Ramos (cell line): ENCODE data around the gene FBXW5.

Experiments used
- in situ Hi-C: fragments of 300-500 bp; cut with MboI; formaldehyde crosslinking; loops from one replicate; pipeline ENCODE4 v1.14.3; 2022; ENCODE audit warnings: low sequenced_read_pairs; ENCODE audit not compliant: unreplicated experiment

The FBXW5 gene

DNA sequence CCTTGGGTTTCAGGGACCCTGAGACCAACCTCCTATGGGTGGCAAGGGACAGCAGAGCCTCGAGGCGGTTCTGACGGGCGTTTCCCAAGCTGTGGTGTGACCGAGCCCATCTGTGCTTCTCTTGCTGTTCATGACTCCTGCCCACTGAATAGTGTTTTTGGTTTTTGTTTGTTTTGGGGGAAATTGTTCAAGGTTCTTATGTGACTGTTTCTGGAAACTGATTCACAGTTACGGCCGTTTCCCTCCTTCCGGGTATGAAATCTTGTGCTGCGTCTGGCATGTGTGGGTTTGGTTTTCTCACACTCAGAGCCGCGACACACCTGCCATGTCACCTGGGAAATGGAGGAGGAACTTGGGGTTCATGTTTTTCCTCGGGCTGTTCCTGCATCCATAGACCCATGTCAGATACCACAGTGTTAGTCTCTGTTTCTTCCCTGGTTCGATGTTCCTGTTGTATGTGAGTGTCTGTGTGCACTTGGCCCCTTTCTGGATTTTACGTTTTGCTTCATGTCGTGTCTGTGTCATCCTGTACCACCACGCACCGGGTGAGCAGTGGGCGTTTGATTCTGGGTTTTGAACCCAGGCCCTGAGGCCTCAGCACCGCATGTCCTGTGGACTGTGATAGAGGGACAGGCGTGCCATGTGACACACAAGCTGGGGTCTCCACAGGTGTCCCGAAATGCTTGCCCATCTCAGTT lies 28.8 kb downstream of the FBXW5 start:
- in situ Hi-C loops, result no loop called here

DNA sequence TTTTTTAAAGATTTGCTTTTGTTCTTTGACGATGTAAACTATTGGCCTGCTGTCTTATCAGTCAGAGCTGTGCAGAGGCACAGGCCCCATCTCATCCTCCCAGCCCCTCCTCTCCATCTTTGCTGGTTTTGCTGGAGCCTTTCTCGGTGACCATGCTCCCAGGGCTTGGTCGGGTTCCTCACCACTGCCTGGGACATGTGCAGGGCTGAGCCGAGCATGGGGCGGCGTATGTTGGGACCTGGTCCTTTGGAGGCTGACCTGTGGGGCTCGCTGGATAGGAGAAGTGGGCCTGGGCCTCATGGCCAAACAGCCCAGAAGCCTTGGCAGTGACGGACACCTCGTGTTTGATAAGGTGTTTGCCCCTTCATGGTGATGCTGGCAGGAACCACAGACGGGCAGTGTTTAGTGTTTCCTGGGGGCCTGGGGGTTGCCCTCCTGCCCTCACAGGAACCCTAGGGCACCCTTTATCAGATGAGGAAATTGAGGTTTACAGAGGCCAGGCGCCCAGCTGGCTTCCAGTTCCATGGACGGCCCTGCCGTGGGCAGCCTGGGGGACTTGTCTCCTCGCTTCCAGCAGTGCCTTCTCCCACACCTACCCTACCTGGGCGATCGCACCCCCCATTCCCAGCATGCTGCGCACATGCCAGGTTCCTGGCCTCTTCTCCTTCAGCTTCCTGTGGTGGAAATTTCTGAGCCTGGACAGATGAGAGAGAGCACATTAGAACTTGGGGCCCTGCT lies 30.7 kb downstream of the FBXW5 start:
- in situ Hi-C loops, result no loop called here

DNA sequence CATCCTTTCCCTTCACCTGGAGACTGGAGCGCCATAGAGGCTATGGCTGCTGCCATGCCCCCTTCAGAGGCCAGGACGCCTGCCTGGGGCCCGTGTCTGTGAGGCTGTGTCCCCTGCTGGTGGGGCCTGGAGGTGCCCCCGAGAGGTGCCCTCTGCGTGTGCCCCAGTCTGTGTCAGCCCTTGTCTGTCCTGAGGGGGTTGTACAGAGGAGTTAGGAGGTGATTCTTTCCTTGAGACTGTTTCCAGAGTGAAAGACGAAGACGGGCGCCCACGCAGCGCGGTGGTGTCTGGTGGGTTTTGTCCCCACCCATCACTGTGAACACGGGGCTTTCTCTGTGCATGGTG lies 33.7 kb downstream of the FBXW5 start:
- in situ Hi-C loops, result no loop called here

DNA sequence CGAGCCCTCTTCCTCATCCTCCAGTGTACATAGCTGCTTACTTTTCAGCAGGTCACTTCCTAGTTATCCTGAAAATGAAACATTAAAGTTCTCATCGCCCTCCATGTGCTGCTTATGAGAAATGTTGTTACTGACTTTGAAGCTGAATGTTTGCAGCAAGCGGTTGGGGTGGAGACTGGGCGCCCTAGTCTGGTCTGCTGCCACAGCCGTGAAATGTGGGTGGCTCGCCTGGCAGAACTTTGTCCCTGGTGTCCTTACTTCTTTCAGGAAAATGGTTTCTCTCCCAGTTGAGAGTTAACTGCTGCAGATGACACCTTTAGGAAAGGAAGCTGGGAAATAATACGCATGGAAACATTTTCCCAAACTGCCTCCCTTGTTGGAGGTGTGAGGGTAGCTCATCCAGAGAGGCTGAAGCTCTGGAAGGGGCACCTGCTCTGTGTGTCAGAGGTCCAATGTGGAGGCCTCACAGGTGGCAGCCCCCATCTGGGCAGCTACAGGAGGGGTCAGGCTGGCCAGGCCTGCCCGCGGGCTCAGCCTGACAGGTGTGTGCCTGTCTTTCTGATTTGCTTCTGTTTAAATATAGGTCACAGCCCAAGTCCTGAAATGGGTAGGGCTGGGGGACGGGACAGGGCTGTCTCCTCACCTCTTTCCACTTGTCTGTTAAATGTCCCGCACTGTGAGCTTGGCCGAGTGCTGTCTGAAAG lies 34.2 kb downstream of the FBXW5 start:
- in situ Hi-C loops, result no loop called here

DNA sequence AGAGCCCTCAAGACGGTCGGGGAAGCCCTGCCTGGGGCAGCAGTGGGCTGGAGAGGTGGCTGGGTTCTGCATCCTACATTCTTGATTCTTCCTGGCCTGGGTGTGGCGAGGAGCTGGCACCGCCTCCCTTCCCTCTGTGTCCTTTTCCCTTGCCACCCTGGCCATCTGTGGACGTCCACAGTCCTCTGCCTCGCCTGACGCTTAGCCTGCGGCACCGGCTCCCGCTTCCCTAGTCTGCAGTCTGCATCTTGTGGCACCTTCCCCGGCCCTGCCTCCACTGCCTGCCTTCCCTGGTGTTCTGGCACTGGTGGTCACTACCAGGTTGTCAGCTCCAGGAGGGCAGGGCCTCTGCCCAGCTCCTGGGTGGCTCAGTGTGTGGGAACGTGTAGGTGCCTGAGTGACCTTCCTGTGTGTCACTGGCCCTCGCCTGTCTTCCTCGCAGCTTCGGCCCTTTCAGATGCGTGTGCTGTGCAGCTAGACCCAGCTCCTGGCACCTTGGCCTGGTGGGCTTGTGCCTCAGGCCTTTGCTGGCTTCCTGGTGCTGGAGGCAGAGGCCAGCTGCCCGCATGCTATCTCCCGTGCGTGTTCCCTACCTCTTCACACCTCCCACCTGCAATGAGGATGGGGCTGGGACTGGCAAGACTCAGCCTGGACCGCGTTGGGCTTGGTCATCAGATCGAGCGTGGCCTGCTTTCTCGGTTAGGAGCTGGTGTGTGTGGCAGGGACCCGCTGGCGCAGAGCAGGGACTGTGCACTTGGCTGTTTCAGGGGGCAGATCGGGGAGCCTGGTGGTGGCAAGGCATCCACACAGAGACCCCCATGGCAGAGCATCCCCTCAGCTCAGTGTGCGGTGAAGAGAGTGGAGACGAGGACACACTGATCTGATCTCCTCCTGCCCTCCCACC lies 37.3 kb downstream of the FBXW5 start:
- in situ Hi-C loops, result no loop called here

DNA sequence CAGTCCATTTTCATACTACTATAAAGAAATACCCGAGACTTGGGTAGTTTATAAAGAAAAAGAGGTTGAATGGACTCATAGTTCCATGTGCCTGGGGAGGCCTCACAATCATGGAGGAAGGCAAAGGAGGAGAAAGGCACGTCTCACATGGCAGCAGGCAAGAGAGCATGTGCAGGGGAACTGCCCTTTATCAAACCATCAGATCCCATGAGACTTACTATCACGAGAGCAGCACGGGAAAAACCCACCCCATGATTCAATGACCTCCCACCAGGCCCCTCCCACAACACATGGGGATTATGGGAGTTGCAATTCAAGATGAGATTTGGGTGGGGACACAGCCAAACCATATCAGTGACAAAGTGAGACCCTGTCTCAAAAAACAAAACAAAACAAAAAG lies 38.3 kb downstream of the FBXW5 start:
- in situ Hi-C loops, result no loop called here

DNA sequence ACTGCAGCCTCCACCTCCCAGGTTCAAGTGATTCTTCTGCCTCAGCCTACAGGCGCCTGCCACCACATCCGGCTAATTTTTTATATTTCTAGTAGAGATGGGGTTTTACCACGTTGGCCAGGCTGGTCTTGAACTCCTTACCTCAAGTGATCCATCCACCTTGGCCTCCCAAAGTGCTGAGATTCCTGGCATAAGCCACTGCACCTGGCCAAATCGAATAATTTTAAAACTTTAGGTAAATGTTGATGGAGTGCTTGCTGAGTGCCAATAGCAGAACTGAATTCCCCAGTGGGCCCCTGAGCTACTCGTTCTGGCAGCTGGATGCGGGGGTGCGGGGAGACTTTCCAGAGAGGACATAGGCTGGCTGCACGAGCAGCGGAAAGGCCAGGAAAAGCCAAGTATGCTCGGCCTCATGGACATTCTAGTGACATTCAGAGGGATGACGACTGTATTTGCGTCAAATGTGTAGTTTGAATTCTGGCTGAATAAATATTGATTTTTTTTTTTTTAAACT lies 41.4 kb downstream of the FBXW5 start:
- in situ Hi-C loops, result no loop called here

DNA sequence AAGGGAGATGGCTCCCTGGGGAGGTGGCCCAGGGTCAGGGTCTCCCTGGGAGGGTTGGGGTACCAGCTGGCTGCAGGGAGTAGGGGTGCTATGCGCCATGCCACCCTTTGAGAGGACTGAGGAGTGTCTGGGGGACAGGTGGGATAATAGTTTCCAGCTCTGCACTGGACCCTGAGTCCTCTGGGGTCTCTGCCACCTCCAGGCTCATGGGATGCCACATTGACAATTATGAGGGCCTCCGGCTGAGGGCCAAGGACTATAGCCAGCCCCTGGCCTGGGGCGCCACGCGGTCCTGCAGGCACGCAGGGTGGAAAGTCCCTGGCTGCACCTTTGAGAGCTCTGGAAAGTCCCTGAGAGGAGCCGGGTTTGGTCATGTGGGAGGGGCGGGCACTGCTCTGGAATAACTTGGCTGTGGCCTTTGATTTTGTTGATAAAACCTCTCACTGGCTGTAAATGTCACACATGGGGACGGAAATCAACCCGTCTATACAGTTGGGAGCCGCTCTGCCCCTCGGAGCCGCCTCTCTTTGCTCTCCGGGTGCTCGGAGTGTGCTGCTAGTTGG lies 42.2 kb downstream of the FBXW5 start:
- in situ Hi-C loops, result no loop called here

DNA sequence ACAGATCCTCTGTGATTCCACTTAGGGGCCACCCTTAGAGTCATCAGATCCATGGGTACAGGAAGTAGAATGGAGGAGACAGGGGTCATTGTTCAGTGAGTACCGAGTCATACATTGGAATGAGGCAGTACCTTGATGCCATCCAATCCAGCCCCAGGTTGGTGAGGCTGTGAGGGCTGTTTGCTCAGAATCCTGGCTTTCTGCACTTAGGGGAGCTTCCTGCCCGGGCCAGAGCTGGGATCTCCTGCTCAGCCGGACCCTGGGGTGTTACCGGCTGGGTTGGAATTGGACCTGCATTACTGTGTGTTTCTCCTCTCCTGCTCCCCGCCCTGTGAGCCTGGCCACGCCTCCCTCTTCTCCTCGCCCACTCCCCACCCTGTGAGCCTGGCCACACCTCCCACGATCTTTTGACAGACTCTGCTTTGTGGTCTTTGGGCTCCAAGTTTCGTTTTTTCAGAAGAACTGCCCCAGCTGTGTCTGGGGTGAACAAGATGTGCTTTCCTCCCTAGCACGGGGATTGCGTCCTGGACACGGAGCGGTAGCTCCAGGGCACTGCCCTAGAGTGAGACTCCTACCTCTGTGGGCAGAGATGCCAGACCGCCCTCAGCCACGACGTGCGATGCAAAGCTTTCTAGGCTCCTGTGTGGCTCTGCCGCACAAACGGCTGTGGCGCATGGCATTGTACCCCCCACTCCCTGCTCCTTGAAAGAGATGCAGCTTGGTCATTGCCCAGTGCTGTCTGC lies 42.9 kb downstream of the FBXW5 start:
- in situ Hi-C loops, result no loop called here

DNA sequence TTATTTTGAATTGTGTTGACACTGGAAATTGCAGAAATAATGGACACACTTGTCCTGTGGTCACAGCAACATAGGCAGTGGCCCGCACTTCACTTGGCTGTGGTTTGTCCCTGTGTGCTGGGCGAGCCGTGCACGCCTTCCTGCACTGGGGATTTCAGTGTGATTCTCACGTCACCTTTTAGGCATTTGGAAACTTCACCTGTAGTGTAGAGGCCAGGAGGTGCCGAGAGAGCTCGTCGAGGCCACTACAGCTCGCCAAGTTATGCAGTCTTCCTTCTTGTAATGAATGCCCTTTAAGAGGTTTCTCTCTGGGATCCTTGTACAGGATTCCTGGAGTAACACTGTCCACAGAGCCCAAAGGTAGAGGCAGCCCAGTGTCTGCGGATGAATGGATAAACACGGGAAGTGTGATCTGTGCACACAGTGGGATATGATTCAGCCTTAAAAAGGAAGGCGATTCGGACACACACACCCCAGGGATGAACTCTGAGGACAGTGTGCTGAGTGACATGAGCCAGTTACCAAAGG lies 43.5 kb downstream of the FBXW5 start:
- in situ Hi-C loops, result no loop called here

DNA sequence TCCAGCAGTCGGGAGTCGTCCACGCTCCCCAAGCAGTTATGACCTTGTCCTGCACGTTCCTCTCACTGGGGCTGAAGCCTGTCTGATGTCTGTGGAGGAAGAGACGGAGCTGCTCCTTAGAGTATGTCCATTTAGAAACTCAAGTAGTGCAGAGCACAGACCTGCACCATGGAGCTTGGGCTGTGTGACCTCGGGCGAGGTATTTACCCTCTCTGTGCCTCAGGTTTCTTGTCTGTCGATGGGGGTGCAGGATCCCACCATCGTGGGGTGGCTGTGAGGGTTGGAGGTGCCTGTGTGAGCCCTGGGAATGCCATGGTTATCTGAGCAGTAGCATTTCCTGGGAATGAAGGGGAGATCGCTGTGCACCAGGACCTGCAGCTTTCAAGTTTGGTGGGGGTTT lies 44.0 kb downstream of the FBXW5 start:
- in situ Hi-C loops, result no loop called here

DNA sequence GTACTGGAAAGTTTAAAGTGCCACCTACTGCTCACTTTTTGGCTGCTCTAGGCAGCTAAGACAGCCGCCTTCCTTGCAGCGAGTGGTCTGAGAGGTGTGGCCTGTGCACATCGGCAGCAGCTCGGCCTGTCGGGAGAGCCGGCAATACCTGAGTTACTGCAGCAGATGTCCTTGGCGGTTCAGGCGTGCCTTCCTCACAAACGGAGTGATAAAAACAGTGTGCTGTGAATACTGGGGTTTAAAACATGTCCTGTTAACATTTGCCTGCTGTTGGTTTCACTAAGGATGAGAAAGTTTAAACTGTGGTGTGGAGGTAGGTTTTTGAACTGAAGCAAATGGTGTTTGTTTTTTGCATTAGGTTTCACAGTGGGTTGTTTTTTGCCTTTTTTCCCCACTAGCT lies 45.3 kb downstream of the FBXW5 start:
- in situ Hi-C loops, result no loop called here

DNA sequence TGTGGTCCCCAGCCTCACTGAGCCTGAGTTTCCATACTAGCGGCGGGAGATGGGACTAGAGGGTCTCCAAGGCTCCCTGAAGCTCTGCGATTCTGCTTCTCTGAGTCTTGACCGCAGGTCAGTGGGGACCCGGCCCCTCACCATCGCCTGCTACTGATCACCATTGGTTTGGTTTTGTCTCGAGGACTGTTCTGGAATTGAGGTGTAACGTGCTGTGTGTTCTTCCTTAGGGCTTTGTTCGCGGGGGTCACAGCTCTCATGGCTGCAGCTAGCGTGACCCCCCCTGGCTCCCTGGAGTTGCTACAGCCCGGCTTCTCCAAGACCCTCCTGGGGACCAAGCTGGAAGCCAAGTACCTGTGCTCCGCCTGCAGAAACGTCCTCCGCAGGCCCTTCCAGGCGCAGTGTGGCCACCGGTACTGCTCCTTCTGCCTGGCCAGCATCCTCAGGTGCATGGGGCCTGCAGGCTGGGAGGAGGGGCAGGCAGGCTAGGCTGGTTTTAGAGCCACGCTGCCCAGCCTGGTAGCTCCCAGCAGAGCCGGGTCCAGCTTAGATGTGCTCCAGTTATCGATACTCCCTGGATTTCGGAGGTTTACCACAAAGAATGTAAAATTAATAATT lies 45.9 kb downstream of the FBXW5 start:
- in situ Hi-C loops, result no loop called here

DNA sequence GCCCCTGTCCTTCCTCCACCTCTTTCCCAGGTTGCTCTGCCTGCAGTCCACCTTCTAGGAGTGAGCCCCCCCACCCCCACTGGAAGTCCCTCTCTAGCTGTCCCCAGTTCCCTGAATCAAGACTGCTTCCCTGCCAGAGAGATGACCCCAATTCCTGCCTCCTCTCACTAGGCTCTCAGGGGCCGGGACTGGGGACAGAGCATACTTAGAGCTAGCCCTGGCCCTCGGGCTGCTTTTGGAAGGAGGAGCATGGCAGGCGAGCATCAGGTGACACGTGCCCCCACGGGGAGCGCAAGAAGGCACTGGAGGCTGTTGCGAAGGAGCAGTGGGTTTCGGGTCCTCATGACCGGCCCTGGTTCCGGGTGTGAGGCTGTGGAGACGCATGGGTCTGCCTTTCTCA lies 48.5 kb downstream of the FBXW5 start:
- in situ Hi-C loops, result no loop called here

DNA sequence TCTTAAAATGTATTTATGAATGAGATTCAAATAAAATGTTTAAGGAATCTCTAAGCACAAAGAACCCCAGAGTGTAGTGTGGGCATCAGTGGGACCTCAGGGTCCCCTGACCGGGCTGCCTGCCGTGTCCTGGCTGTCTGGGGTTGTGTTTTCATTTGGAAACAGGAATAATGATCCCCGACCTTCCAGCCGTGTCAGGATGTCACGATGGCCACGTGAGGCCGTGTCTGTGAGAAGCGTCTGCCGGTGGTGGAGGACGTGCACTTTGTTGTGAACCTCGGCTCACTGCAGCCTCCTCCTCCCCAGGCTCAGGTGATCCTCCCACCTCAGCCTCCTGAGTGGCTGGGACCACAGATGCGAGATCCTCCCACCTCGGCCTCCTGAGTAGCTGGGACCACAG lies 53.9 kb downstream of the FBXW5 start:
- in situ Hi-C loops, result no loop called here
